ENCODE results near the gene ABTB2.

Gene ABTB2

DNA sequence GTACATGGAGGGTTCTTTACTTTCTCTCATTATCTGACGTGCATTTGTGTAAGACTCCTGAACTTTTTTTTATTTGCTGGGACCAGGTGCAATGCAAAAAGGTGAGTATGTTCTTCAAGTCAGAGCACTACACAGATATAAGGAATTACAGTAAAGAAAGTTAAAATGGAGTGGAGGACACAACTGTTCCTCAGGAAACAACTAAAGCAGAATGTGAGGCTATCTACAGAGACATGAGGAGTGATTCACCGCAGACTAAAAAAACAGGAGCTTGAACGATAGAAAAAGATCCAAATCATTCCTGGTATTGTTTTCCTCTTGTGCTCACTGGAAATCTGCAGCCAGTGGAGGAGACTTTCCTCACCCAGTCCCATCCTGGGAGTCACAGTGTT is 106.2 kb downstream of the ABTB2 start:
- H3K9ac ChIP-seq (ENCODE audit: low read depth, low read length, poor library complexity), result no peak overlapping the region
- no peak overlapping the region for H3K4me2 ChIP-seq (ENCODE audit: insufficient read depth, low read length, poor library complexity, severe bottlenecking)
- DNase-seq (ENCODE audit: low spot score), result no peak
- no peak overlapping the region for H3K4me3 ChIP-seq (ENCODE audit: low read length in 2 of 2)
- H3K79me1 ChIP-seq (ENCODE audit: low read depth, low read length), result no peaks in the 10 kb centered on the region
- no peak overlapping the region for H2BK15ac ChIP-seq (ENCODE audit: low read length)
- no peak overlapping the region for H4K91ac ChIP-seq (ENCODE audit: low read depth, low read length, poor library complexity)
- no CpG with 5 or more reads among the region's 3 CpGs for WGBS, 2 donors (ENCODE audit: extremely low coverage in 2 of 2, insufficient read length in 2 of 2, insufficient replicate concordance in 1 of 2)
- no peak overlapping the region for H3K14ac ChIP-seq (ENCODE audit: low read length)
- no peaks in the 10 kb centered on the region for H3K36me3 ChIP-seq (replicated peaks in 1 of 2; ENCODE audit: control insufficient read depth in 2 of 2, insufficient read depth in 2 of 2, low read length in 2 of 2)
- no peak overlapping the region for H3K4ac ChIP-seq (ENCODE audit: low read length)
- H2BK5ac ChIP-seq (ENCODE audit: low read length), result no peak overlapping the region
- H2BK12ac ChIP-seq (ENCODE audit: low read length), result no peak overlapping the region
- no peak overlapping the region for H2AK5ac ChIP-seq (ENCODE audit: low read depth, low read length)
- H4K8ac ChIP-seq (ENCODE audit: low read depth, low read length), result no peak overlapping the region
- no peaks in the 10 kb centered on the region for H3K27me3 ChIP-seq (ENCODE audit: control insufficient read depth in 3 of 3, insufficient read depth in 3 of 3, low read depth in 1 of 3, low read length in 3 of 3)
- no peaks in the 10 kb centered on the region for H3K9me3 ChIP-seq (replicated peaks in 1 of 2; ENCODE audit: control insufficient read depth in 2 of 2, insufficient read depth in 1 of 2, low read depth in 1 of 2, low read length in 2 of 2)
- H2BK120ac ChIP-seq (ENCODE audit: low read depth, low read length), result no peak overlapping the region
- H2AFZ ChIP-seq (ENCODE audit: low read length), result peak overlapping the region; percentile 26
- peak overlapping the region; percentile 24 for H3K18ac ChIP-seq (ENCODE audit: low read length)
- peaks cover 7 to 16% of the 10 kb centered on the region in 2 donors for H3K4me1 ChIP-seq (ENCODE audit: control insufficient read depth in 2 of 2, insufficient read depth in 1 of 2, low read depth in 1 of 2, low read length in 2 of 2)
- H3K27ac ChIP-seq (replicated peaks; ENCODE audit: low read length), result no peak overlapping the region
- H3K23ac ChIP-seq (ENCODE audit: low read depth, low read length, poor library complexity), result no peak overlapping the region

GRCh38 chr11:34250732-34251588 is 106.8 kb downstream of the ABTB2 start:
- no peak overlapping the region for H3K18ac ChIP-seq (ENCODE audit: low read length)
- H3K9me3 ChIP-seq (replicated peaks in 1 of 2; ENCODE audit: control insufficient read depth in 2 of 2, insufficient read depth in 1 of 2, low read depth in 1 of 2, low read length in 2 of 2), result no peaks in the 10 kb centered on the region
- H2AFZ ChIP-seq (ENCODE audit: low read length), result peak overlapping the region; percentile 26
- H4K91ac ChIP-seq (ENCODE audit: low read depth, low read length, poor library complexity), result no peak overlapping the region
- peaks cover 7 to 16% of the 10 kb centered on the region in 2 donors for H3K4me1 ChIP-seq (ENCODE audit: control insufficient read depth in 2 of 2, insufficient read depth in 1 of 2, low read depth in 1 of 2, low read length in 2 of 2)
- no peak overlapping the region for H2BK5ac ChIP-seq (ENCODE audit: low read length)
- H3K4ac ChIP-seq (ENCODE audit: low read length), result no peak overlapping the region
- H3K27me3 ChIP-seq (ENCODE audit: control insufficient read depth in 3 of 3, insufficient read depth in 3 of 3, low read depth in 1 of 3, low read length in 3 of 3), result no peaks in the 10 kb centered on the region
- no peak overlapping the region for H2BK12ac ChIP-seq (ENCODE audit: low read length)
- H3K4me2 ChIP-seq (ENCODE audit: insufficient read depth, low read length, poor library complexity, severe bottlenecking), result no peak overlapping the region
- no peak overlapping the region for H3K9ac ChIP-seq (ENCODE audit: low read depth, low read length, poor library complexity)
- no peak overlapping the region for H3K14ac ChIP-seq (ENCODE audit: low read length)
- H3K36me3 ChIP-seq (replicated peaks in 1 of 2; ENCODE audit: control insufficient read depth in 2 of 2, insufficient read depth in 2 of 2, low read length in 2 of 2), result no peaks in the 10 kb centered on the region
- H3K23ac ChIP-seq (ENCODE audit: low read depth, low read length, poor library complexity), result no peak overlapping the region
- H2BK15ac ChIP-seq (ENCODE audit: low read length), result no peak overlapping the region
- no peak overlapping the region for H2BK120ac ChIP-seq (ENCODE audit: low read depth, low read length)
- H3K4me3 ChIP-seq (ENCODE audit: low read length in 2 of 2), result peak overlapping the region in 1 of 2 donors; percentile 21
- H4K8ac ChIP-seq (ENCODE audit: low read depth, low read length), result no peak overlapping the region
- no CpG with 5 or more reads among the region's 10 CpGs for WGBS, 2 donors (ENCODE audit: extremely low coverage in 2 of 2, insufficient read length in 2 of 2, insufficient replicate concordance in 1 of 2)
- no peaks in the 10 kb centered on the region for H3K79me1 ChIP-seq (ENCODE audit: low read depth, low read length)
- H2AK5ac ChIP-seq (ENCODE audit: low read depth, low read length), result no peak overlapping the region
- H3K27ac ChIP-seq (replicated peaks; ENCODE audit: low read length), result no peak overlapping the region
- DNase-seq (ENCODE audit: low spot score), result no peak

DNA sequence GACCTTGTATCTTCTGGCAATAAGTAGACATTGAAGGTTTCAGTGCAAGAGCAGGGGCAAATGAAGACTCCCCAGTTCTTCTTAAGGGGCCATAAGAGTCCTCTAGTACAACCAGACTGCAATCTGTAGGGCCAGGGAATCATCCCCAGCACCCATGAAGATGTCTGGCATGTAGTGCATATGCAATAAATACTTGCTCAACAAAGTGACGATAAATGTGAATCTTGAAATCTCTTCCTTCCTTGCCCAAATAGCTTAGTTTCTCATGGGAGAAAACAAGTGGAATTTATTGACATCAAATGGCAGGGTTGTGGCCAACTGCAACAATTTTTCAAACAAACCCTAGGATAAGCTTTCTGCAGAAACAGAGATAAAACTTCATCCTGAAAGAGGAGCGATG is 107.6 kb downstream of the ABTB2 start:
- H2BK12ac ChIP-seq (ENCODE audit: low read length), result no peak overlapping the region
- no peaks in the 10 kb centered on the region for H3K36me3 ChIP-seq (replicated peaks in 1 of 2; ENCODE audit: control insufficient read depth in 2 of 2, insufficient read depth in 2 of 2, low read length in 2 of 2)
- no peak overlapping the region for H2BK15ac ChIP-seq (ENCODE audit: low read length)
- H3K27me3 ChIP-seq (ENCODE audit: control insufficient read depth in 3 of 3, insufficient read depth in 3 of 3, low read depth in 1 of 3, low read length in 3 of 3), result no peaks in the 10 kb centered on the region
- no peak overlapping the region for H2AK5ac ChIP-seq (ENCODE audit: low read depth, low read length)
- H3K4me3 ChIP-seq (ENCODE audit: low read length in 2 of 2), result no peak overlapping the region
- no peaks in the 10 kb centered on the region for H3K79me1 ChIP-seq (ENCODE audit: low read depth, low read length)
- DNase-seq (ENCODE audit: low spot score), result no peak
- no peak overlapping the region for H4K91ac ChIP-seq (ENCODE audit: low read depth, low read length, poor library complexity)
- no peak overlapping the region for H4K8ac ChIP-seq (ENCODE audit: low read depth, low read length)
- H3K23ac ChIP-seq (ENCODE audit: low read depth, low read length, poor library complexity), result no peak overlapping the region
- H3K4me2 ChIP-seq (ENCODE audit: insufficient read depth, low read length, poor library complexity, severe bottlenecking), result no peak overlapping the region
- no peak overlapping the region for H2AFZ ChIP-seq (ENCODE audit: low read length)
- H3K18ac ChIP-seq (ENCODE audit: low read length), result no peak overlapping the region
- H3K4me1 ChIP-seq (ENCODE audit: control insufficient read depth in 2 of 2, insufficient read depth in 1 of 2, low read depth in 1 of 2, low read length in 2 of 2), result peaks cover 9 to 16% of the 10 kb centered on the region in 2 donors
- H3K27ac ChIP-seq (replicated peaks; ENCODE audit: low read length), result no peak overlapping the region
- no peak overlapping the region for H3K9ac ChIP-seq (ENCODE audit: low read depth, low read length, poor library complexity)
- no peaks in the 10 kb centered on the region for H3K9me3 ChIP-seq (replicated peaks in 1 of 2; ENCODE audit: control insufficient read depth in 2 of 2, insufficient read depth in 1 of 2, low read depth in 1 of 2, low read length in 2 of 2)
- no peak overlapping the region for H3K14ac ChIP-seq (ENCODE audit: low read length)
- no CpG with 5 or more reads among the region's 2 CpGs for WGBS, 2 donors (ENCODE audit: extremely low coverage in 2 of 2, insufficient read length in 2 of 2, insufficient replicate concordance in 1 of 2)
- H3K4ac ChIP-seq (ENCODE audit: low read length), result no peak overlapping the region
- no peak overlapping the region for H2BK120ac ChIP-seq (ENCODE audit: low read depth, low read length)
- no peak overlapping the region for H2BK5ac ChIP-seq (ENCODE audit: low read length)

GRCh38 chr11:34249439-34249838 is 108.4 kb downstream of the ABTB2 start:
- Histone ChIP-seq H3K14ac (ENCODE audit: low read length) (no peak overlapping the region), H3K27me3 (ENCODE audit: control insufficient read depth in 3 of 3, insufficient read depth in 3 of 3, low read depth in 1 of 3, low read length in 3 of 3) (no peaks in the 10 kb centered on the region), H2BK5ac (ENCODE audit: low read length) (no peak overlapping the region), H3K23ac (ENCODE audit: low read depth, low read length, poor library complexity) (no peak overlapping the region), H4K8ac (ENCODE audit: low read depth, low read length) (no peak overlapping the region), H2BK12ac (ENCODE audit: low read length) (no peak overlapping the region), H3K9ac (ENCODE audit: low read depth, low read length, poor library complexity) (no peak overlapping the region), H3K4me3 (ENCODE audit: low read length in 2 of 2) (no peak overlapping the region), H3K4me2 (ENCODE audit: insufficient read depth, low read length, poor library complexity, severe bottlenecking) (no peak overlapping the region), H3K27ac (replicated peaks; ENCODE audit: low read length) (no peak overlapping the region), H3K79me1 (ENCODE audit: low read depth, low read length) (no peaks in the 10 kb centered on the region), H3K18ac (ENCODE audit: low read length) (no peak overlapping the region), H2AFZ (ENCODE audit: low read length) (no peak overlapping the region), H3K36me3 (replicated peaks in 1 of 2; ENCODE audit: control insufficient read depth in 2 of 2, insufficient read depth in 2 of 2, low read length in 2 of 2) (no peaks in the 10 kb centered on the region), H2BK15ac (ENCODE audit: low read length) (no peak overlapping the region), H4K91ac (ENCODE audit: low read depth, low read length, poor library complexity) (no peak overlapping the region), H2AK5ac (ENCODE audit: low read depth, low read length) (no peak overlapping the region), H3K4me1 (ENCODE audit: control insufficient read depth in 2 of 2, insufficient read depth in 1 of 2, low read depth in 1 of 2, low read length in 2 of 2) (peaks cover 10 to 16% of the 10 kb centered on the region in 2 donors), H3K9me3 (replicated peaks in 1 of 2; ENCODE audit: control insufficient read depth in 2 of 2, insufficient read depth in 1 of 2, low read depth in 1 of 2, low read length in 2 of 2) (no peaks in the 10 kb centered on the region), H2BK120ac (ENCODE audit: low read depth, low read length) (no peak overlapping the region), H3K4ac (ENCODE audit: low read length) (no peak overlapping the region)
- WGBS, 2 donors (ENCODE audit: extremely low coverage in 2 of 2, insufficient read length in 2 of 2, insufficient replicate concordance in 1 of 2), result no CpG with 5 or more reads among the region's 3 CpGs
- no peak for DNase-seq (ENCODE audit: low spot score)
